Gastroesophageal sphincter (tissue), 3 donors: ENCODE results near the gene SATB2.

ENCODE experiments used
- CTCF ChIP-seq, 4 experiments: fragments of 200-600 bp in 2 of 4; fragments of 450-650 bp in 2 of 4; sonication (generic) in 1 of 4; IDR thresholded peaks; one replicate each; pipeline ENCODE4 v1.5.1; 2017 to 2019; ENCODE audit warnings: antibody characterized with exemption in 4 of 4, mild to moderate bottlenecking in 2 of 4, moderate library complexity in 2 of 4
- EP300 ChIP-seq: sonication (generic); formaldehyde crosslinking; IDR thresholded peaks from one replicate; pipeline ENCODE4 v1.6.1; 2017; ENCODE audit warnings: antibody characterized with exemption, mild to moderate bottlenecking
- POLR2A ChIP-seq, 2 donors: fragments of 450-650 bp; IDR thresholded peaks; one replicate each; pipeline ENCODE4 v1.6.1; 2017; ENCODE audit warnings: antibody characterized with exemption in 2 of 2, mild to moderate bottlenecking in 2 of 2, moderate library complexity in 1 of 2
- POLR2AphosphoS5 ChIP-seq: sonication (generic); formaldehyde crosslinking; IDR thresholded peaks from one replicate; pipeline ENCODE4 v1.6.1; 2017; ENCODE audit warnings: antibody characterized with exemption

- TF ChIP-seq POLR2A (IDR thresholded peaks at IDR 0.05) (no peak), CTCF (IDR thresholded peaks at IDR 0.05) (no peak), EP300 (no peak), POLR2AphosphoS5 (no peak)
Observed at GRCh38 chr2:199228887-199229819, 228.6 kb downstream of the SATB2 start.
